Measurements from ENCODE around the gene PTH2R.

- TF ChIP-seq CTCF (conservative IDR thresholded peaks at IDR 0.05; ENCODE audit: low read depth, low read length) (no peak), EZH2 (IDR thresholded peaks at IDR 0.05; ENCODE audit: low read length, unreplicated experiment) (no peak)
Measured at GRCh38 chr2:208379192-208379591, 27.4 kb upstream of the PTH2R start.
